ENCODE data around the gene MAP2K7.
"Not testable (repeated sequence)": the region's sequence is repeated elsewhere in the genome, so short reads cannot be mapped to it uniquely, and the experiment has no call there.

The MAP2K7 gene

GRCh38 chr19:7932276-7932929 is 28.7 kb downstream of the MAP2K7 start:
- no peak for DNase-seq (ENCODE audit: low read depth)

- no peak for DNase-seq (ENCODE audit: low read depth)
Observed at GRCh38 chr19:7932930-7933300, 29.2 kb downstream of the MAP2K7 start.

- no peak for DNase-seq (ENCODE audit: low read depth)
Observed at GRCh38 chr19:7933411-7933810, 29.7 kb downstream of the MAP2K7 start.

- DNase-seq (ENCODE audit: low read depth) = no peak
Observed at GRCh38 chr19:7933828-7934725, 30.4 kb downstream of the MAP2K7 start.

- no peak for DNase-seq (ENCODE audit: low read depth)
Observed at GRCh38 chr19:7934766-7935165, 31.1 kb downstream of the MAP2K7 start.

- DNase-seq (ENCODE audit: low read depth) = no peak
Observed at GRCh38 chr19:7940841-7941240, 37.2 kb downstream of the MAP2K7 start.

- DNase-seq (ENCODE audit: low read depth) = no peak
Observed at GRCh38 chr19:7941895-7942596, 38.4 kb downstream of the MAP2K7 start.

- no peak for DNase-seq (ENCODE audit: low read depth)
Observed at GRCh38 chr19:7942981-7943443, 39.3 kb downstream of the MAP2K7 start.

- peak; percentile 96 for DNase-seq (ENCODE audit: low read depth)
Observed at GRCh38 chr19:7943444-7944176, 39.9 kb downstream of the MAP2K7 start, which contains the start of gene TIMM44. TSS of gene TIMM44 (minus strand) at chr19:7943666. CDS start at chr19:7943651, 15 bp downstream.

GRCh38 chr19:7944177-7944761 is 40.6 kb downstream of the MAP2K7 start:
- peak; percentile 76 for DNase-seq (ENCODE audit: low read depth)

- no peak for DNase-seq (ENCODE audit: low read depth)
Observed at GRCh38 chr19:7947939-7948338, 44.3 kb downstream of the MAP2K7 start.

- DNase-seq (ENCODE audit: low read depth) = no peak
Observed at GRCh38 chr19:7953060-7953459, 49.4 kb downstream of the MAP2K7 start.

- DNase-seq (ENCODE audit: low read depth) = no peak
Observed at GRCh38 chr19:7953576-7953975, 49.9 kb downstream of the MAP2K7 start.

GRCh38 chr19:7955696-7956095 is 52.0 kb downstream of the MAP2K7 start:
- DNase-seq (ENCODE audit: low read depth) = no peak

GRCh38 chr19:7959211-7959610 is 55.5 kb downstream of the MAP2K7 start:
- no peak for DNase-seq (ENCODE audit: low read depth)

- not testable (repeated sequence) for DNase-seq (ENCODE audit: low read depth)
Observed at GRCh38 chr19:7961082-7961481, 57.4 kb downstream of the MAP2K7 start.

GRCh38 chr19:7961920-7962626 is 58.4 kb downstream of the MAP2K7 start:
- DNase-seq (ENCODE audit: low read depth) = no peak

- no peak for DNase-seq (ENCODE audit: low read depth)
Observed at GRCh38 chr19:7962644-7963268, 59.1 kb downstream of the MAP2K7 start.

- no peak for DNase-seq (ENCODE audit: low read depth)
Observed at GRCh38 chr19:7963566-7963965, 59.9 kb downstream of the MAP2K7 start.

Data from stimulated activated CD8-positive, alpha-beta memory T cell treated with anti-CD3 and anti-CD28 coated beads, Interleukin-4, amount 100 ng/mL, for 24 hours (primary cell).